GM12865 (cell line): ENCODE data around the gene TPBG.

ENCODE experiments used
- DNase-seq: peaks from one replicate; pipeline ENCODE4 v3.0.0; 2010; ENCODE audit warnings: low read depth
- H3K4me3 ChIP-seq: 2 replicates; pipeline ENCODE4 v1.5.1; 2011; ENCODE audit warnings: mild to moderate bottlenecking, low read depth, low read length, control low read depth
- TF ChIP-seq, protein P1 (sequence below): IDR thresholded peaks from 2 replicates; pipeline ENCODE4 v1.5.1; 2011; ENCODE audit warnings: low read length, control low read depth, low read depth, inconsistent platforms; ENCODE audit not compliant: insufficient read depth; ENCODE audit errors: missing control alignments

TPBG gene

DNA sequence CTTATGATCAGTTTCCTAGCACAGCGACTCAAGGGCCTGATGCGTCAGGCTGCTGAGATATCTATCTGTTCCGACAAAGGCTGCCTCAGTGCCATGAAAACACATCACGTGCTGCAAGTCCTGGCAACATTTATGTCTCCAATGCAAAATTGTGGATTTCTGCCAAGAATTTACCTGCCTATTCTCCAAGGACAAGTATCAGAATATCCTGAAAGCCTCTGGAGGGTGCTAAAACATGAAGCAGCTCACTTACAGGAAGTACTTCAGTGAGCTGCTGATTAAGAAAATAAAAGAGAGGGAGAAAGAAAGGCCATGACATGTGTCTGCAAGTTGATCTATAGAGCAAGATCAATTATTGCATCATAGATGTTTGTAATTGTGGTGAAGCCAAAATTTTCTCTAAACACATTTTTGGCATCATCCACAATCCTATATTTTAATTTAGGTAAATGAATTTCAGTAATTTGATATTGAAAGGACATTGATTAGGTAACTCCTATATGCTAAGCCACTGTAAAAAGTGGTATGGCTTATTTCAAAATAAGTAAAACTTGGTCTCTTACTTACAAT, 25.8 kb upstream of the TPBG start:
- no peak overlapping the region for H3K4me3 ChIP-seq
- DNase-seq, result no peak
- TF ChIP-seq, protein P1, sequence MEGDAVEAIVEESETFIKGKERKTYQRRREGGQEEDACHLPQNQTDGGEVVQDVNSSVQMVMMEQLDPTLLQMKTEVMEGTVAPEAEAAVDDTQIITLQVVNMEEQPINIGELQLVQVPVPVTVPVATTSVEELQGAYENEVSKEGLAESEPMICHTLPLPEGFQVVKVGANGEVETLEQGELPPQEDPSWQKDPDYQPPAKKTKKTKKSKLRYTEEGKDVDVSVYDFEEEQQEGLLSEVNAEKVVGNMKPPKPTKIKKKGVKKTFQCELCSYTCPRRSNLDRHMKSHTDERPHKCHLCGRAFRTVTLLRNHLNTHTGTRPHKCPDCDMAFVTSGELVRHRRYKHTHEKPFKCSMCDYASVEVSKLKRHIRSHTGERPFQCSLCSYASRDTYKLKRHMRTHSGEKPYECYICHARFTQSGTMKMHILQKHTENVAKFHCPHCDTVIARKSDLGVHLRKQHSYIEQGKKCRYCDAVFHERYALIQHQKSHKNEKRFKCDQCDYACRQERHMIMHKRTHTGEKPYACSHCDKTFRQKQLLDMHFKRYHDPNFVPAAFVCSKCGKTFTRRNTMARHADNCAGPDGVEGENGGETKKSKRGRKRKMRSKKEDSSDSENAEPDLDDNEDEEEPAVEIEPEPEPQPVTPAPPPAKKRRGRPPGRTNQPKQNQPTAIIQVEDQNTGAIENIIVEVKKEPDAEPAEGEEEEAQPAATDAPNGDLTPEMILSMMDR, result no peak

DNA sequence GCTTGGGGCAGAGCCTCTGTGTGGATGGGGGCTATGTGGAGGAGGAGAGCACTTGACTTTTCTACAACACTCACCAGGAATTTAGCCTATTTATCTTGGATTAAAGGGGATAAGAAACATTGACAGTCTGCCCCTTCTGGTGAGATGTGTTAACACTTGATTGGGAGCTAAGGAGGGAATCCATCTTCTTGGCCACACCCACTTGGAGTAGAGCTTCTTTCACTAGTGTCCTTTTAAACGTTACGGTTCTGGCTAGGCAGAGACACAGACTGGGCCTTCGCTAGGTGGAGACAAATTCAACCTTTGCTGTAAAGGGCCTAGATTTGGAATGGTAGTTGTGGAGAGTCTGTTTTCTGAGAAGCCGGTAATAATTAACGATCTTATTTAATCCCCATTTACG, 15.5 kb upstream of the TPBG start:
- no peak for DNase-seq
- no peak overlapping the region for H3K4me3 ChIP-seq
- TF ChIP-seq, protein P1, result no peak

DNA sequence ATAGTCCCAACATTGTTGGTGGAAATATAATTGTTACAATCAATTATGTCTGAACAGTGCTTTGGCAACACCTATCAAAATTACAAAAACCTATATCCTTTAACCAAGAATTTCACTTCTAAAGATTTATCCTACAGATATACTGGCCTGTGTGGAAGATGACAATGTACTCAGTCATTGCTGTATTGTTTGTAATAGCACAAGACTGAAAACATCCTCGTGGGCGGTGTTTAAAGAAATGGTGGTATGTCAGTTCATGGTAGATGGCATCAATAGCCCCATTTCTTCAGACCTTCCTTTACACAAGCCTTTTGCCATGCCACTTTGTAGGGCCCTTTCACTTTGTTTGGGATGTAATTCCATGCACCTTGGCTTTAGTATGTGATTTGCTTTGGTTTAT, 9.8 kb upstream of the TPBG start:
- no peak overlapping the region for H3K4me3 ChIP-seq
- no peak for DNase-seq
- TF ChIP-seq, protein P1, result no peak

DNA sequence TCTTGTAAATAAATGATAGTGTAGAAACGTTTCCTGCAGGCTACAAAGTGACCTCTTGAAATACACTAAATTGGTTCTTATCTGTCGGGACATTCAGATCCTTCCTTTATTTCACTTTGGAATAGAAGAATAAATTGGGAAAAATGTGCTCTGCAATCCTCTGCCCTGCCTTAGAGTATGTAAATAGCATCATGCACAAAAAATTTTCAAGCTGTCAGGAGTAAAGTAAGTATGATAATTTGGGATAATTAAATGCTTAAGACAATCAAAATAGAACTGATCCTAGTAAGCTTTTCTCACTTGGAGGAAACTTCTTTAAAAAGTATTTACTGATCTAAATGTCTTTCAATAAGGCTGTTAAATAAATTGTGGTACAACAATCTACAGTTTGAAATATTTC, 3.1 kb upstream of the TPBG start:
- TF ChIP-seq, protein P1, result no peak
- no peak overlapping the region for H3K4me3 ChIP-seq
- DNase-seq, result no peak

DNA sequence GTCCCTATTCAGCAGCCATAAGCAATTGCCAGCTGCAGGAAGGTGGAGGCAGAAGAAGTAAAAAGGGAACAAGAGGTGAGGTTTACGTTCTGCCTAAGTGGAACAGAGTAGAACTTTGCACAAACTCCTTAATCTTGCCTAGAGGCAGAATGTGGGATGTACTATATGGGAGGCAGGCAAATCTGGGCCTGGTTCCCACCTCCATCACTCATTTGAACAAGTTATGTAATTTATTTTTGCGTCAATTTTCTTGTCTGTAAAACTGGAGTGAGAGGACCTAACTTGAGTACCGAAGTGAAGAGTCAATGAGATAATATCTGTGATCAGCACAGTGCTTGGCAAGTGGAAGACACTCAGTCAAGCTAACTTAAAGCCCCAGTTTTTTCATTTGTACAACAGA, 2.0 kb upstream of the TPBG start:
- no peak overlapping the region for H3K4me3 ChIP-seq
- no peak for DNase-seq
- TF ChIP-seq, protein P1, result no peak

DNA sequence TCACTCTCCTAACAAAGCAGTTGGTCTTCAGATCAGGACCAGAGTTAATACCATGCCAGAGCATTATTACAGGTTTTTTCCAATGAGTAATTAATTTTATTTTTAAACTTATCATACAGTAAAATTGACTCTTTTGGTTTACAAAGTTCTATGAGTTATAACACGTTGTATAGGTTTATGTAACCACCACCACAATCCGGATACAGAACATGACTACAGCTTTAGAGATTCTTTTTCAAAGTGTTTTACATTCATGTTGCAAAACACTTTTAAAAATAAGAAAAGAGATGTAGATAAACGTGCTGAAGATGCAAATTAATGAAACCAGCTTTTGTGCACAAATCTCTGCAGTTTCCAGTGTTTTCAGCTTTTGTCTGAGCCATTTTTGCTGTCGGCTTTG, 1.5 kb upstream of the TPBG start:
- TF ChIP-seq, protein P1, result no peak
- DNase-seq, result no peak
- H3K4me3 ChIP-seq, result no peak overlapping the region

DNA sequence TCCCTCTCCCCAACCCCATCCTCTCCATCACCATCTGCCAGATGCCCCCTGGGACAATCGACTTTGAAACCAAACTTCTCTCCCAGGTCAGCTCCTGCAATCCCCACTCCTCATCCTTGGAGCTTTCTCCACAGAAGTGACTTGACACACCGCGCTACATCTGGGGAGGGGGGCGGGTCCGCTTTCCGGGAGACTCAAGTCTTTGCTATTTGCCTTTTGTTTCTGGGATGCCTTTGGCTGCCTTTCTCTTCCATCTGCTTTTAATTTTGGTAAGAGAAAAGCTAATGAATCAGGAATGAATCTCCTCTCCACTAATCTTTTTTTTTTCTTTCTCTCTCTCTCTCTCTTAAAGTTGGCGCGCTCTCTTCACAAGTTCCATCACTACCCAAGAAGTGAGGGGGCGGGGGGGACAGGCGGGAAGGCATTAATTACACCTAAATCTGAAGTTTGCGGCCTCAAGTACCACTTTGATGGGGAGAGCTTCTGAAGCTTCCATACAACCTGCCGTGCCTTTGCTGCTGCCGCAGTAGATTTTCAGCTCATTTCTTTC, 664 bp upstream of the TPBG start:
- DNase-seq, result no peak
- peak overlapping the region; percentile 68 for H3K4me3 ChIP-seq
- TF ChIP-seq, protein P1, result no peak
